HepG2 (cell line): Measurements from ENCODE around the gene C16orf86. TPM values are rescaled to one million over a fixed set of nuclear protein-coding genes. Genes with fewer than 3 reads are reported as not detected.

Source experiments
- ATAC-seq: fragments of 200-7000 bp; cut with Tn5 transposase; 3 replicates; pipeline ENCODE4 v1.9.1; 2020; ENCODE audit warnings: mild to moderate bottlenecking, moderate library complexity
- BruUV-seq: library from RNA; stranded (reverse); fragments of 400-500 nt; replicated peaks from 2 replicates; lab custom pipeline; 2021; lab: Mats Ljungman, UMichigan
- CTCF ChIA-PET: fragments of 300-600 bp; formaldehyde crosslinking; extraction: SDS; loops from one replicate; lab custom pipeline; 2021; ENCODE audit warnings: low total read pairs, inconsistent platforms, low intra/inter-chr PET ratio; lab: Yijun Ruan, JAX
- POLR2A ChIA-PET: fragments of 350-600 bp; sonication (Branson Sonifier 250); formaldehyde crosslinking; loops from one replicate; lab custom pipeline; 2020; ENCODE audit warnings: antibody characterized with exemption, inconsistent platforms; lab: Yijun Ruan, JAX
- DNase-seq: peaks from one replicate; pipeline ENCODE4 v3.0.0-alpha.2; 2015; ENCODE audit warnings: low spot score
- FAIRE-seq: peaks from 3 replicates; lab custom pipeline; 2011; peaks lifted over from hg19 to GRCh38; lab: Jason Lieb, UNC
- H2AFZ ChIP-seq: one replicate; pipeline ENCODE4 v1.6.1; 2011; ENCODE audit warnings: low read length, inconsistent platforms
- H3K27ac ChIP-seq: fragments of 300-600 bp; 3 replicates; pipeline ENCODE4 v1.8.0; 2011; ENCODE audit warnings: mixed run types, mild to moderate bottlenecking, mixed read lengths, low read length, inconsistent platforms; ENCODE audit not compliant: insufficient read depth; ENCODE audit errors: extremely low read length
- H3K27me3 ChIP-seq, 2 experiments: fragments of 200-600 bp in 1 of 2; 2 replicates in 1 of 2; 3 replicates in 1 of 2; pipeline versions ENCODE4 v1.6.0 to v1.8.0; 2011; ENCODE audit warnings: low read length in 2 of 2, mild to moderate bottlenecking in 2 of 2, moderate library complexity in 2 of 2, inconsistent platforms in 1 of 2; ENCODE audit not compliant: insufficient read depth in 2 of 2, control insufficient read depth in 1 of 2
- H3K36me3 ChIP-seq, 2 experiments: fragments of 200-600 bp in 1 of 2; replicated peaks in 1 of 2; 2 replicates in 1 of 2; 3 replicates in 1 of 2; pipeline versions ENCODE4 v1.5.1 to v1.8.0; 2011; ENCODE audit warnings: low read length in 2 of 2, inconsistent platforms in 1 of 2; ENCODE audit not compliant: insufficient read depth in 2 of 2, control insufficient read depth in 1 of 2
- H3K4me1 ChIP-seq: 2 replicates; pipeline ENCODE4 v1.5.1; 2012; ENCODE audit warnings: low read length, inconsistent platforms; ENCODE audit not compliant: insufficient read depth
- H3K4me2 ChIP-seq: 2 replicates; pipeline ENCODE4 v1.6.0; 2011; ENCODE audit warnings: low read depth, low read length, inconsistent platforms
- H3K4me3 ChIP-seq, 3 experiments: fragments of 200-600 bp in 1 of 3; sonication (generic), shearing (Covaris generic) in 1 of 3; replicated peaks in 1 of 3; 2 replicates each; pipeline ENCODE4 v1.5.1; 2011 to 2016; ENCODE audit warnings: low read length in 3 of 3, inconsistent platforms in 2 of 3, low read depth in 2 of 3, mild to moderate bottlenecking in 2 of 3, control low read depth in 1 of 3, mixed read lengths in 1 of 3; ENCODE audit not compliant: insufficient read depth in 1 of 3
- H3K79me2 ChIP-seq: one replicate; pipeline ENCODE4 v1.6.1; 2011; ENCODE audit warnings: low read length, inconsistent platforms; ENCODE audit not compliant: insufficient read depth
- H3K9ac ChIP-seq: 2 replicates; pipeline ENCODE4 v1.6.0; 2011; ENCODE audit warnings: mild to moderate bottlenecking, low read depth, low read length, inconsistent platforms; ENCODE audit not compliant: insufficient read depth
- H3K9me3 ChIP-seq: 2 replicates; pipeline ENCODE4 v1.5.1; 2012; ENCODE audit warnings: mild to moderate bottlenecking, low read length
- H4K20me1 ChIP-seq: 2 replicates; pipeline ENCODE4 v1.6.0; 2011; ENCODE audit warnings: inconsistent platforms, mild to moderate bottlenecking, low read length, moderate library complexity; ENCODE audit not compliant: insufficient read depth
- AKAP8 ChIP-seq: sonication (generic); formaldehyde crosslinking; IDR thresholded peaks from 2 replicates; pipeline ENCODE4 v1.5.1; 2020; ENCODE audit warnings: mild to moderate bottlenecking, missing genetic modification reagents
- CC2D1A ChIP-seq: sonication (generic); formaldehyde crosslinking; IDR thresholded peaks from 2 replicates; pipeline ENCODE4 v1.8.1; 2023; ENCODE audit warnings: mild to moderate bottlenecking, missing genetic modification reagents
- REL ChIP-seq: sonication (generic); formaldehyde crosslinking; conservative IDR thresholded peaks from 2 replicates; pipeline ENCODE4 v1.8.0; 2022; ENCODE audit warnings: mild to moderate bottlenecking, missing genetic modification reagents, moderate library complexity
- ZNF263 ChIP-seq: sonication (generic); formaldehyde crosslinking; IDR thresholded peaks from 2 replicates; pipeline ENCODE4 v1.4.0; 2020; ENCODE audit warnings: missing genetic modification reagents
- ZNF713 ChIP-seq: sonication (generic); formaldehyde crosslinking; IDR thresholded peaks from 2 replicates; pipeline ENCODE4 v1.4.0; 2020; ENCODE audit warnings: mild to moderate bottlenecking, missing genetic modification reagents
- ZNF766 ChIP-seq: sonication (generic); formaldehyde crosslinking; IDR thresholded peaks from 2 replicates; pipeline ENCODE4 v1.5.0; 2020; ENCODE audit warnings: missing genetic modification reagents, borderline replicate concordance
- ZNF772 ChIP-seq: sonication (generic); formaldehyde crosslinking; IDR thresholded peaks from 2 replicates; pipeline ENCODE4 v1.5.0; 2020; ENCODE audit warnings: mild to moderate bottlenecking, missing genetic modification reagents
- WGBS: methylation state at CpG from one replicate; pipeline ENCODE4 v1.1.6; 2017; ENCODE audit warnings: low lambda C conversion rate; 5-methylcytosine and 5-hydroxymethylcytosine counted together
- in situ Hi-C: cut with HindIII; loops from 2 replicates; pipeline ENCODE4 v1.10.0; 2017; ENCODE audit warnings: low pct_unique_long_range_greater_than_20kb; ENCODE audit not compliant: extremely low pct_ligation_motif_present
- intact Hi-C: fragments of 100-400 bp; cut with micrococcal nuclease; formaldehyde crosslinking; loops from one replicate; pipeline ENCODE4 v1.10.0; 2022; ENCODE audit not compliant: unreplicated experiment
- polyA plus RNA-seq, 8 experiments: library from polyadenylated mRNA; depleted of rRNA in 3 of 8; stranded (reverse) in 7 of 8; unstranded in 1 of 8; fragments of >200 nt; fragmentation: Illumina TruSeq in 4 of 8; extraction: Trizol in 4 of 8; gene quantifications; 2 replicates each; pipeline versions ENCODE4 v1.2.1 to v1.2.3, GENCODE V29; 2011 to 2016; ENCODE audit warnings: low read depth in 4 of 8, missing spikeins in 1 of 8, mixed read lengths in 1 of 8; ENCODE audit not compliant: insufficient read depth in 1 of 8
- total RNA-seq, 5 experiments: library from RNA; depleted of rRNA; stranded (reverse); fragments of >200 nt; fragmentation: Illumina TruSeq; extraction: Trizol; gene quantifications; 2 replicates each; pipeline ENCODE4 v1.2.3, GENCODE V29; 2016; ENCODE audit warnings: low read depth in 1 of 5
- TF ChIP-seq, protein P1 (sequence below): sonication (generic); formaldehyde crosslinking; IDR thresholded peaks from 2 replicates; pipeline ENCODE4 v1.5.0; 2020; ENCODE audit warnings: mild to moderate bottlenecking, missing genetic modification reagents, borderline replicate concordance
- TF ChIP-seq, protein P2 (sequence below): sonication (generic); formaldehyde crosslinking; IDR thresholded peaks from 2 replicates; pipeline ENCODE4 v1.4.0; 2020; ENCODE audit warnings: missing genetic modification reagents
- TF ChIP-seq, protein P3 (sequence below): sonication (generic); formaldehyde crosslinking; IDR thresholded peaks from 2 replicates; pipeline ENCODE4 v1.5.0; 2020; ENCODE audit warnings: mild to moderate bottlenecking, missing genetic modification reagents

Gene C16orf86
- total and polyA plus RNA-seq, 2 of the 13 experiments (the other 11 are each of a cell fraction or from before 2014, with no cell fraction given), result 1.5 to 3.1 TPM

DNA sequence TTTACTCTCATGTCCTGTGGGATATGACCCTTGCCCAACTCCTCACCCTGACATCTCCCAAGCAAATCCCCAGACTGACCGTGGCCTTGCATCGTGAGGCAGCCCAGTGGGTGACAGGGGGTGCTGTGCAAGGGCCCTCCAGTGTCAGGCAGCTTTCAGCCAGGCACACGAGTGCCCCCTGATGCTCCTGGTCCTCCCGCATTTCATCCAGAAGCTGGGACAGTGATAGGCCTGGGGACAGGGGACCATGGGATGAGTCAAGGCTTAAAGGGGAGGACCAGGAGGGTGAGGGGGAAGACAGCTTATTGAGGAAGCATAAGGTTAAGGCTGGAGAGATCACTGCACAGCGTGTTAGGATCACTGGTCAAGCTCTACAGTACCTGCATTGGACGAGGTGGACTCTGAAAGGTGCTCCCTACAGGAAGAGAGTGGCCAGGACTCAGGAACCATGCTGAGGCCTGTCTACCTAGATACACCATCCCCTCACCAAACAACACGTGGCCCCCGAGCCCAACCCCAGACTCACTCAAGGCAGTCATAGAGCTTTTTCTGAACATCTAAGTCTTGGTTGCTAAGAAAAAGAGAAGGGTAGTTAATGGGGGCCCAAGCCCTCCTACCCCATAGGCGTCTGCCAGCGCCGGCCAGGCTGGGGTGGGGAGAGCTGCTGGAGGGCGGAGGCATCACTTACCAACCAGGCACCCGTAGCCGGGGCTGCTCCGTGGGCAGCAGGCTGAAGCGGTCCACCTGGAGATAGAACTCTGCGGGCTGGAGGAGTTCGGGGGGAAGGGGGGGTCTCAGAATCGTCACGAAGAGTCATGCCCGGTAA lies 7.6 kb upstream of the C16orf86 start:
- peaks cover 11% of the 10 kb centered on the region for H3K4me1 ChIP-seq
- in situ Hi-C loops, result no loop called here
- H3K4me3 ChIP-seq, result peak overlapping the region; percentile 73 to 94 (median 93)
- peaks cover 6 to 10% of the 10 kb centered on the region in 2 experiments; a peak in 4 of 5 replicates for H3K36me3 ChIP-seq
- ChIA-PET CTCF (no interaction called here), POLR2A (interaction anchor here (1.1 kb wide), 1 partner anchor 130 kb away, joined by 3 read pairs; the partner anchor contains the start of gene RIPOR1)
- H3K79me2 ChIP-seq, result peaks cover 11% of the 10 kb centered on the region
- H3K9me3 ChIP-seq, result no peaks in the 10 kb centered on the region
- FAIRE-seq (peak; percentile 15), ATAC-seq (no peak), DNase-seq (no peak)
- H2AFZ ChIP-seq, result no peak overlapping the region
- peak overlapping the region; percentile 87 for H3K27ac ChIP-seq
- BruUV-seq, result no TSS peak
- H3K9ac ChIP-seq, result peak overlapping the region; percentile 87
- peaks cover 0 to 7% of the 10 kb centered on the region in 2 experiments; a peak in 4 of 5 replicates for H3K27me3 ChIP-seq
- H3K4me2 ChIP-seq, result peak overlapping the region; percentile 94
- intact Hi-C loops, result no loop called here
- H4K20me1 ChIP-seq, result 0 out of 2 replicates have a peak, but pooled peaks cover 3% of the 10 kb centered on the region
- 33% methylated on average over 19 of the region's 21 CpGs for WGBS
- TF ChIP-seq ZNF766 (CRISPR knock-in tag) (no peak), REL (CRISPR knock-in tag) (0 out of 2 replicates have a peak, but pooled peaks have one; percentile 61), ZNF263 (CRISPR knock-in tag) (peak; percentile 92), ZNF713 (no peak), CC2D1A (CRISPR knock-in tag) (no peak), AKAP8 (CRISPR knock-in tag) (no peak), ZNF772 (CRISPR knock-in tag) (no peak; the same call in 1 of the 2 replicates)
- TF ChIP-seq, protein P1, sequence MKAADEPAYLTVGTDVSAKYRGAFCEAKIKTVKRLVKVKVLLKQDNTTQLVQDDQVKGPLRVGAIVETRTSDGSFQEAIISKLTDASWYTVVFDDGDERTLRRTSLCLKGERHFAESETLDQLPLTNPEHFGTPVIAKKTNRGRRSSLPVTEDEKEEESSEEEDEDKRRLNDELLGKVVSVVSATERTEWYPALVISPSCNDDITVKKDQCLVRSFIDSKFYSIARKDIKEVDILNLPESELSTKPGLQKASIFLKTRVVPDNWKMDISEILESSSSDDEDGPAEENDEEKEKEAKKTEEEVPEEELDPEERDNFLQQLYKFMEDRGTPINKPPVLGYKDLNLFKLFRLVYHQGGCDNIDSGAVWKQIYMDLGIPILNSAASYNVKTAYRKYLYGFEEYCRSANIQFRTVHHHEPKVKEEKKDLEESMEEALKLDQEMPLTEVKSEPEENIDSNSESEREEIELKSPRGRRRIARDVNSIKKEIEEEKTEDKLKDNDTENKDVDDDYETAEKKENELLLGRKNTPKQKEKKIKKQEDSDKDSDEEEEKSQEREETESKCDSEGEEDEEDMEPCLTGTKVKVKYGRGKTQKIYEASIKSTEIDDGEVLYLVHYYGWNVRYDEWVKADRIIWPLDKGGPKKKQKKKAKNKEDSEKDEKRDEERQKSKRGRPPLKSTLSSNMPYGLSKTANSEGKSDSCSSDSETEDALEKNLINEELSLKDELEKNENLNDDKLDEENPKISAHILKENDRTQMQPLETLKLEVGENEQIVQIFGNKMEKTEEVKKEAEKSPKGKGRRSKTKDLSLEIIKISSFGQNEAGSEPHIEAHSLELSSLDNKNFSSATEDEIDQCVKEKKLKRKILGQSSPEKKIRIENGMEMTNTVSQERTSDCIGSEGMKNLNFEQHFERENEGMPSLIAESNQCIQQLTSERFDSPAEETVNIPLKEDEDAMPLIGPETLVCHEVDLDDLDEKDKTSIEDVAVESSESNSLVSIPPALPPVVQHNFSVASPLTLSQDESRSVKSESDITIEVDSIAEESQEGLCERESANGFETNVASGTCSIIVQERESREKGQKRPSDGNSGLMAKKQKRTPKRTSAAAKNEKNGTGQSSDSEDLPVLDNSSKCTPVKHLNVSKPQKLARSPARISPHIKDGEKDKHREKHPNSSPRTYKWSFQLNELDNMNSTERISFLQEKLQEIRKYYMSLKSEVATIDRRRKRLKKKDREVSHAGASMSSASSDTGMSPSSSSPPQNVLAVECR, result no peak
- TF ChIP-seq, protein P2, sequence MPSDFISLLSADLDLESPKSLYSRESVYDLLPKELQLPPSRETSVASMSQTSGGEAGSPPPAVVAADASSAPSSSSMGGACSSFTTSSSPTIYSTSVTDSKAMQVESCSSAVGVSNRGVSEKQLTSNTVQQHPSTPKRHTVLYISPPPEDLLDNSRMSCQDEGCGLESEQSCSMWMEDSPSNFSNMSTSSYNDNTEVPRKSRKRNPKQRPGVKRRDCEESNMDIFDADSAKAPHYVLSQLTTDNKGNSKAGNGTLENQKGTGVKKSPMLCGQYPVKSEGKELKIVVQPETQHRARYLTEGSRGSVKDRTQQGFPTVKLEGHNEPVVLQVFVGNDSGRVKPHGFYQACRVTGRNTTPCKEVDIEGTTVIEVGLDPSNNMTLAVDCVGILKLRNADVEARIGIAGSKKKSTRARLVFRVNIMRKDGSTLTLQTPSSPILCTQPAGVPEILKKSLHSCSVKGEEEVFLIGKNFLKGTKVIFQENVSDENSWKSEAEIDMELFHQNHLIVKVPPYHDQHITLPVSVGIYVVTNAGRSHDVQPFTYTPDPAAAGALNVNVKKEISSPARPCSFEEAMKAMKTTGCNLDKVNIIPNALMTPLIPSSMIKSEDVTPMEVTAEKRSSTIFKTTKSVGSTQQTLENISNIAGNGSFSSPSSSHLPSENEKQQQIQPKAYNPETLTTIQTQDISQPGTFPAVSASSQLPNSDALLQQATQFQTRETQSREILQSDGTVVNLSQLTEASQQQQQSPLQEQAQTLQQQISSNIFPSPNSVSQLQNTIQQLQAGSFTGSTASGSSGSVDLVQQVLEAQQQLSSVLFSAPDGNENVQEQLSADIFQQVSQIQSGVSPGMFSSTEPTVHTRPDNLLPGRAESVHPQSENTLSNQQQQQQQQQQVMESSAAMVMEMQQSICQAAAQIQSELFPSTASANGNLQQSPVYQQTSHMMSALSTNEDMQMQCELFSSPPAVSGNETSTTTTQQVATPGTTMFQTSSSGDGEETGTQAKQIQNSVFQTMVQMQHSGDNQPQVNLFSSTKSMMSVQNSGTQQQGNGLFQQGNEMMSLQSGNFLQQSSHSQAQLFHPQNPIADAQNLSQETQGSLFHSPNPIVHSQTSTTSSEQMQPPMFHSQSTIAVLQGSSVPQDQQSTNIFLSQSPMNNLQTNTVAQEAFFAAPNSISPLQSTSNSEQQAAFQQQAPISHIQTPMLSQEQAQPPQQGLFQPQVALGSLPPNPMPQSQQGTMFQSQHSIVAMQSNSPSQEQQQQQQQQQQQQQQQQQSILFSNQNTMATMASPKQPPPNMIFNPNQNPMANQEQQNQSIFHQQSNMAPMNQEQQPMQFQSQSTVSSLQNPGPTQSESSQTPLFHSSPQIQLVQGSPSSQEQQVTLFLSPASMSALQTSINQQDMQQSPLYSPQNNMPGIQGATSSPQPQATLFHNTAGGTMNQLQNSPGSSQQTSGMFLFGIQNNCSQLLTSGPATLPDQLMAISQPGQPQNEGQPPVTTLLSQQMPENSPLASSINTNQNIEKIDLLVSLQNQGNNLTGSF (CRISPR knock-in tag), result no peak
- TF ChIP-seq, protein P3, sequence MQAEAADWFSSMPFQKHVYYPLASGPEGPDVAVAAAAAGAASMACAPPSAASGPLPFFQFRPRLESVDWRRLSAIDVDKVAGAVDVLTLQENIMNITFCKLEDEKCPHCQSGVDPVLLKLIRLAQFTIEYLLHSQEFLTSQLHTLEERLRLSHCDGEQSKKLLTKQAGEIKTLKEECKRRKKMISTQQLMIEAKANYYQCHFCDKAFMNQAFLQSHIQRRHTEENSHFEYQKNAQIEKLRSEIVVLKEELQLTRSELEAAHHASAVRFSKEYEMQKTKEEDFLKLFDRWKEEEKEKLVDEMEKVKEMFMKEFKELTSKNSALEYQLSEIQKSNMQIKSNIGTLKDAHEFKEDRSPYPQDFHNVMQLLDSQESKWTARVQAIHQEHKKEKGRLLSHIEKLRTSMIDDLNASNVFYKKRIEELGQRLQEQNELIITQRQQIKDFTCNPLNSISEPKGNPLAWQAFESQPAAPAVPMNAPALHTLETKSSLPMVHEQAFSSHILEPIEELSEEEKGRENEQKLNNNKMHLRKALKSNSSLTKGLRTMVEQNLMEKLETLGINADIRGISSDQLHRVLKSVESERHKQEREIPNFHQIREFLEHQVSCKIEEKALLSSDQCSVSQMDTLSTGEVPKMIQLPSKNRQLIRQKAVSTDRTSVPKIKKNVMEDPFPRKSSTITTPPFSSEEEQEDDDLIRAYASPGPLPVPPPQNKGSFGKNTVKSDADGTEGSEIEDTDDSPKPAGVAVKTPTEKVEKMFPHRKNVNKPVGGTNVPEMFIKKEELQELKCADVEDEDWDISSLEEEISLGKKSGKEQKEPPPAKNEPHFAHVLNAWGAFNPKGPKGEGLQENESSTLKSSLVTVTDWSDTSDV (CRISPR knock-in tag), result no peak
